Karpas-422 (cell line): ENCODE results near the gene CENPP. TPM values are rescaled to one million over a fixed set of nuclear protein-coding genes. Genes with fewer than 3 reads are reported as not detected.

Experiments used
- DNase-seq: peaks from one replicate; pipeline ENCODE4 v3.0.0-alpha.2; 2015
- H2AFZ ChIP-seq: fragments of 200-600 bp; sonication (generic); 2 replicates; pipeline ENCODE4 v1.6.1; 2014; ENCODE audit warnings: antibody characterized with exemption, low read length, mixed read lengths
- H3K27ac ChIP-seq: fragments of 200-600 bp; sonication (generic); 2 replicates; pipeline ENCODE4 v1.5.1; 2014; ENCODE audit warnings: mild to moderate bottlenecking, low read length, moderate library complexity
- H3K27me3 ChIP-seq: fragments of 200-600 bp; sonication (generic); 2 replicates; pipeline ENCODE4 v1.6.1; 2014; ENCODE audit warnings: low read length, mixed read lengths
- H3K36me3 ChIP-seq: fragments of 200-600 bp; sonication (generic); 2 replicates; pipeline ENCODE4 v1.6.1; 2014; ENCODE audit warnings: low read length, mixed read lengths; ENCODE audit not compliant: insufficient read depth
- H3K4me1 ChIP-seq: fragments of 200-600 bp; sonication (generic); 2 replicates; pipeline ENCODE4 v1.6.1; 2014; ENCODE audit warnings: mild to moderate bottlenecking, low read length, mixed read lengths
- H3K4me2 ChIP-seq: fragments of 200-600 bp; sonication (generic); 2 replicates; pipeline ENCODE4 v1.6.1; 2014; ENCODE audit warnings: low read length, low read depth, mild to moderate bottlenecking; ENCODE audit not compliant: poor library complexity, severe bottlenecking
- H3K4me3 ChIP-seq: fragments of 200-600 bp; sonication (generic); 2 replicates; pipeline ENCODE4 v1.5.1; 2014; ENCODE audit warnings: mild to moderate bottlenecking, antibody characterized with exemption, low read length, mixed read lengths
- H3K79me2 ChIP-seq: fragments of 200-600 bp; sonication (generic); 2 replicates; pipeline ENCODE4 v1.6.1; 2014; ENCODE audit warnings: mild to moderate bottlenecking, low read length, mixed read lengths
- H3K9ac ChIP-seq: fragments of 200-600 bp; sonication (generic); 2 replicates; pipeline ENCODE4 v1.6.0; 2014; ENCODE audit warnings: low read length
- H3K9me2 ChIP-seq: fragments of 200-600 bp; sonication (generic), shearing (Covaris generic); replicated peaks from 2 replicates; pipeline ENCODE4 v1.6.0; 2014; ENCODE audit warnings: mild to moderate bottlenecking, low read length, moderate library complexity; ENCODE audit not compliant: insufficient read depth
- H3K9me3 ChIP-seq: fragments of 300-700, 200-600 bp; sonication (generic); 2 replicates; pipeline ENCODE4 v1.6.1; 2014; ENCODE audit warnings: low read length, mixed read lengths
- H4K20me1 ChIP-seq: fragments of 200-600 bp; sonication (generic); 2 replicates; pipeline ENCODE4 v1.6.1; 2014; ENCODE audit warnings: mild to moderate bottlenecking, antibody characterized with exemption, low read length, low read depth; ENCODE audit not compliant: insufficient read depth
- total RNA-seq: library from RNA; depleted of rRNA; stranded (reverse); fragments of >200 nt; shearing (Covaris generic); gene quantifications from 2 replicates; pipeline ENCODE4 v1.2.3, GENCODE V29; 2014; ENCODE audit warnings: low replicate concordance

The CENPP gene
- total RNA-seq, 1 experiment from 2014 or later: 12.6 TPM

DNA sequence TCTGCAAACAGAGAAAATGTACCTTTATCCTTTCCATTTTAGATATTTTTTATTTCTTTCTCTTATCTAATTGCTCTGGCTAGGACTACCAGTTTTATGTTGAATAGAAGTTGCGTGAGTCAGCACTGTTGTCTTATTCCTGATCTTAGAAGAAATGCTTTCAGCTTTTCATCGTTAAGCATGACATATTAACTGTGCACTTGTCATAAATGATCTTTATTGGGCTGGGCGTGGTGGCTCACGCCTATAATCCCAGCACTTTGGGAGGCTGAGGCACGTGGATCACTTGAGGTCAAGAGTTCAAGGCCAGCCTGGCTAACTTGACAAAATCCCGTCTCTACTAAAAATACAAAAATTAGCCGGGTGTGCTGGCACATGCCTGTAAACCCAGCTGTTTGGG lies 218.2 kb downstream of the CENPP start:
- no peak for DNase-seq
- no peaks in the 10 kb centered on the region for H4K20me1 ChIP-seq
- no peaks in the 10 kb centered on the region for H3K9me2 ChIP-seq
- no peaks in the 10 kb centered on the region for H3K79me2 ChIP-seq
- no peaks in the 10 kb centered on the region for H3K9me3 ChIP-seq
- H3K4me3 ChIP-seq: no peak overlapping the region
- no peaks in the 10 kb centered on the region for H3K36me3 ChIP-seq
- no peaks in the 10 kb centered on the region for H3K27me3 ChIP-seq
- H3K4me1 ChIP-seq: no peaks in the 10 kb centered on the region
- H3K27ac ChIP-seq: no peak overlapping the region
- H2AFZ ChIP-seq: no peak overlapping the region
- no peak overlapping the region for H3K9ac ChIP-seq
- H3K4me2 ChIP-seq: no peak overlapping the region

DNA sequence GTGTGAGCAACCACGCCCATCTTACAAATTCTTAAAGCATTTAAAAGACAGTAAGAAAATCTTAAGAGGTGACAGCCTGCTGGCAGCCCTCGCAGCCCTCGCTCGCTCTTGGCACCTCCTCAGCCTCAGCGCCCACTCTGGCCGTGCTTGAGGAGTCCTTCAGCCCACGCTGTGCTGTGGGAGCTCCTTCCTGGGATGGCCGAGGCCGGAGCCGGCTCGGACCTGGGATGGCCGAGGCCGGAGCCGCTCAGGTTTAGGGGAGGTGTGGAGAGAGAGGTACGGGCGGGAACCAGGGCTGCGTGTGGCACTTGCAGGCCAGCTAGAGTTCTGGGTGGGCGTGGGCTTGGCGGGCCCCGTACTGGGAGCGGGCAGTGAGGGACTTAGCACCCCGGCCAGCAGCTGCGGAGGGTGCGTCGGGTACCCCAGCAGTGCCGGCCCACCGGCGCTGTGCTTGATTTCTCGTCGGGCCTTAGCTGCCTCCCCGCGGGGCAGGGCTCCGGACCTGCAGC lies 219.3 kb downstream of the CENPP start:
- H3K9ac ChIP-seq: no peak overlapping the region
- no peak overlapping the region for H3K4me2 ChIP-seq
- no peak for DNase-seq
- no peaks in the 10 kb centered on the region for H3K4me1 ChIP-seq
- no peak overlapping the region for H2AFZ ChIP-seq
- H3K27ac ChIP-seq: no peak overlapping the region
- H3K4me3 ChIP-seq: no peak overlapping the region
- H3K36me3 ChIP-seq: no peaks in the 10 kb centered on the region
- H4K20me1 ChIP-seq: no peaks in the 10 kb centered on the region
- no peaks in the 10 kb centered on the region for H3K27me3 ChIP-seq
- no peaks in the 10 kb centered on the region for H3K9me3 ChIP-seq
- no peaks in the 10 kb centered on the region for H3K9me2 ChIP-seq
- H3K79me2 ChIP-seq: no peaks in the 10 kb centered on the region

GRCh38 chr9:92547356-92547755 lies 221.6 kb downstream of the CENPP start:
- Histone ChIP-seq H3K4me3 (no peak overlapping the region), H3K27me3 (no peaks in the 10 kb centered on the region), H3K4me1 (no peaks in the 10 kb centered on the region), H3K9me2 (no peaks in the 10 kb centered on the region), H3K79me2 (no peaks in the 10 kb centered on the region), H3K9me3 (no peaks in the 10 kb centered on the region), H3K9ac (no peak overlapping the region), H3K36me3 (no peaks in the 10 kb centered on the region), H3K27ac (no peak overlapping the region), H4K20me1 (no peaks in the 10 kb centered on the region), H3K4me2 (no peak overlapping the region), H2AFZ (no peak overlapping the region)
- DNase-seq: no peak

GRCh38 chr9:92550765-92551164 lies 225.0 kb downstream of the CENPP start:
- Histone ChIP-seq H3K9me3 (no peaks in the 10 kb centered on the region), H3K36me3 (no peaks in the 10 kb centered on the region), H3K79me2 (no peaks in the 10 kb centered on the region), H3K4me3 (no peak overlapping the region), H2AFZ (no peak overlapping the region), H3K4me2 (no peak overlapping the region), H3K9ac (no peak overlapping the region), H3K9me2 (no peaks in the 10 kb centered on the region), H4K20me1 (no peaks in the 10 kb centered on the region), H3K27ac (no peak overlapping the region), H3K4me1 (no peaks in the 10 kb centered on the region), H3K27me3 (no peaks in the 10 kb centered on the region)
- no peak for DNase-seq

DNA sequence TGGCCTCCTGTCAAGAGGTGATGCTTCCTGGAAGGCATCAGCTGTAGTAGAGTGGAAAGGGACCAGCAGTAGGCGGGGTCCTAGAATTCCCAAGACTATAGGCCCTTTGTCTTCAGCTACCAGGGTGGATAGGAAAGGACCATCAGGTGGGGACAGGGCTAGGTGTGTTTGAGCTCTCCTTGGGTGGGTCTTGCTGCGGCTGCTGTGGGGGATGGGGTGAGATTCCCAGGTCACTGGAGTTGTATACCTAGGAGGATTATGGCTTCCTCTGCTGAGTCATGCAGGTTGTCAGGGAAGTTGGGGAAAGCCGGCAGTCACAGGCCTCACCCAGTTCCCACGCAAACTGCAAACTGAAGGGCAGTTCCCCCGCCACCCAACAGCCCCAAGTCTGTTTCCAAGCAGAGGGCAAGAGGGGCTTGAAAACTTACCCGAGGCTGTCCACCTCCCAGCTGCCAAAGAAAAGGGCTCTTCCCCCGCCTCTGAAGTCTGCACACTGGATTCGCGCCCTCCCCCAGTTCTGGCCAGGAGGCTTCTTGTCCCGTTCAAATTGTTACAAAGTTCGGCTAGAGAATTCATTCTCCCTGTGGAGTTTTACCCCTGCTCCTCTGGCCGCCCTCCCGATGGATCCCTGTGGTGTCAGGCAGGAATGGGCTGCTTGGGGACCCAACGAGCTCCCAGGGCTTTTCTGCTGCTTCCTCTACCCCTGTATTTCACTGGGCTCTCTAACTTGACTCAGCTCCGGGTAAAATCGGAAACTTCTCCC lies 233.0 kb downstream of the CENPP start:
- Histone ChIP-seq H3K9ac (no peak overlapping the region), H3K27me3 (no peaks in the 10 kb centered on the region), H3K79me2 (no peaks in the 10 kb centered on the region), H3K9me3 (no peaks in the 10 kb centered on the region), H3K4me3 (no peak overlapping the region), H3K4me1 (no peaks in the 10 kb centered on the region), H2AFZ (no peak overlapping the region), H3K36me3 (no peaks in the 10 kb centered on the region), H4K20me1 (no peaks in the 10 kb centered on the region), H3K4me2 (no peak overlapping the region), H3K27ac (no peak overlapping the region), H3K9me2 (no peaks in the 10 kb centered on the region)
- DNase-seq: no peak

GRCh38 chr9:92561374-92562330 lies 235.9 kb downstream of the CENPP start:
- Histone ChIP-seq H3K36me3 (no peaks in the 10 kb centered on the region), H4K20me1 (no peaks in the 10 kb centered on the region), H3K9me3 (peaks cover 3% of the 10 kb centered on the region; the same call in 1 of the 2 replicates), H2AFZ (no peak overlapping the region), H3K9ac (no peak overlapping the region), H3K9me2 (no peaks in the 10 kb centered on the region), H3K79me2 (no peaks in the 10 kb centered on the region), H3K4me2 (no peak overlapping the region), H3K4me1 (no peaks in the 10 kb centered on the region), H3K27ac (no peak overlapping the region), H3K27me3 (no peaks in the 10 kb centered on the region), H3K4me3 (no peak overlapping the region)
- no peak for DNase-seq

DNA sequence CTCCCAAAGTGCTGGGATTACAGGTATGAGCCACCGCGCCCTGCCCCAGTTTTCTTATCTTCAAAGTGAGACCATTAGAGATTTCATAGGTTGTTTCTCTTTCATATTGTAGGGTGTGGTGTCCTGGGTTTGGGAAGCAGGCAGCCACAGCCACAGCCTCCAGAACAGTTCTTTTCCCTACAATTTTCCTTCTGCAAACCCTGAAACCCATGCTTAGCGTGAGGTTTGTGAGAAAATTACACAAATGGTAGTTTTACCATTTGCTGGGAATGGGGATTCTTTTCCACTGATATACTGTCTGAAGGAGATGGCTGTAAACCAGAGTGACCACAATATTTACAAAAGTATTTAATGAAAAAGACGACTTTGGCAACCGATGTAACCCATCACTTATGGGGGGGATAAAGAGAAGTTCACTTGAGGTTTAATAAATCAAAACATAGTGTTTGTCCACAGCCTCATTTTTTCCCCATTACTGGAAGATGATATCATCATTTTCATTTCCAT lies 236.8 kb downstream of the CENPP start:
- no peaks in the 10 kb centered on the region for H3K4me1 ChIP-seq
- H3K27ac ChIP-seq: no peak overlapping the region
- no peak for DNase-seq
- peaks cover 7% of the 10 kb centered on the region for H3K9me3 ChIP-seq
- H4K20me1 ChIP-seq: no peaks in the 10 kb centered on the region
- H3K79me2 ChIP-seq: no peaks in the 10 kb centered on the region
- no peak overlapping the region for H2AFZ ChIP-seq
- no peak overlapping the region for H3K9ac ChIP-seq
- H3K36me3 ChIP-seq: no peaks in the 10 kb centered on the region
- no peak overlapping the region for H3K4me2 ChIP-seq
- H3K27me3 ChIP-seq: no peaks in the 10 kb centered on the region
- no peaks in the 10 kb centered on the region for H3K9me2 ChIP-seq
- no peak overlapping the region for H3K4me3 ChIP-seq
